Left lung (tissue), 10 donors: ENCODE measurements around the gene CCL2. TPM values are rescaled to one million over a fixed set of nuclear protein-coding genes. Genes with fewer than 3 reads are reported as not detected.

Experiments used
- ATAC-seq: fragments of 200-7000 bp; cut with Tn5 transposase; one replicate; pipeline ENCODE4 v1.9.1; 2020; ENCODE audit warnings: moderate library complexity
- DNase-seq, 4 donors: peaks; one replicate each; pipeline ENCODE4 v3.0.0-alpha.2; 2013 to 2020
- H3K27ac ChIP-seq, 2 donors: fragments of 200-600 bp; sonication (generic) in 1 of 2; one replicate each; pipeline versions ENCODE4 v1.5.0 to v1.8.0; 2020 to 2021
- H3K27me3 ChIP-seq, 2 donors: fragments of 200-600 bp; sonication (generic) in 1 of 2; one replicate each; pipeline versions ENCODE4 v1.5.0 to v1.8.0; 2020 to 2021
- H3K36me3 ChIP-seq, 2 donors: fragments of 200-600 bp; sonication (generic) in 1 of 2; one replicate each; pipeline versions ENCODE4 v1.5.0 to v1.8.0; 2020 to 2021
- H3K4me1 ChIP-seq, 2 donors: fragments of 200-600 bp; one replicate each; pipeline ENCODE4 v1.8.0; 2021
- H3K4me3 ChIP-seq, 2 donors: fragments of 200-600 bp; sonication (generic) in 1 of 2; one replicate each; pipeline versions ENCODE4 v1.5.0 to v1.8.0; 2020 to 2021; ENCODE audit warnings: mild to moderate bottlenecking in 1 of 2
- H3K9me3 ChIP-seq, 2 donors: fragments of 200-600 bp; sonication (generic) in 1 of 2; one replicate each; pipeline versions ENCODE4 v1.5.0 to v1.8.0; 2020 to 2021
- CTCF ChIP-seq, 2 donors: fragments of 200-600 bp; sonication (generic) in 1 of 2; IDR thresholded peaks; one replicate each; pipeline versions ENCODE4 v1.5.0 to v1.8.0; 2021; ENCODE audit warnings: antibody characterized with exemption in 2 of 2
- intact Hi-C, 2 donors: fragments of 100-400 bp; cut with DNase I; formaldehyde crosslinking; loops; one replicate each; pipeline versions ENCODE4 v1.11.2 to v1.14.2; 2022
- polyA plus RNA-seq, 6 donors: library from polyadenylated mRNA; unstranded; fragments of 120-200 nt; gene quantifications; one replicate each; pipeline ENCODE4 v1.2.1, GENCODE V29; 2013; ENCODE audit not compliant: insufficient read length in 6 of 6
- total RNA-seq, 2 donors: library from RNA; stranded (reverse); fragmentation: NEBNext Ultra II Directional; extraction: Animal tissue kit (Norgen Biotek cat#: 25700); gene quantifications; one replicate each; pipeline ENCODE4 v1.2.1, GENCODE V29; 2021
- donor health status: DM: no; HTN: yes; CAD: no.
- donor health status: DM: no; HTN: no; CAD: no.

Gene CCL2
- total and polyA plus RNA-seq, 8 donors = 47.4 to 444 (median 56.7) TPM

GRCh38 chr17:34305606-34306005 lies 50.5 kb downstream of the CCL2 start:
- Histone ChIP-seq H3K27ac (no peak overlapping the region), H3K36me3 (no peaks in the 10 kb centered on the region), H3K9me3 (no peaks in the 10 kb centered on the region), H3K4me3 (no peak overlapping the region), H3K27me3 (no peaks in the 10 kb centered on the region), H3K4me1 (peaks cover 3 to 29% of the 10 kb centered on the region in 2 donors)
- no peak for TF ChIP-seq CTCF (IDR thresholded peaks at IDR 0.05)
- DNase-seq (no peak), ATAC-seq (no peak)
- intact Hi-C loops = loop anchor here in 1 of 2 donors (5.0 kb wide), 1 partner anchor 103 kb away; no protein-coding TSS in a partner anchor

GRCh38 chr17:34306466-34306865 lies 51.4 kb downstream of the CCL2 start:
- peak; percentile 88 for ATAC-seq
- intact Hi-C loops = loop anchor here in 1 of 2 donors (5.0 kb wide), 1 partner anchor 104 kb away; no protein-coding TSS in a partner anchor
- TF ChIP-seq CTCF (IDR thresholded peaks at IDR 0.05) = peak in 1 of 2 donors; percentile 42
- Histone ChIP-seq H3K4me1 (peaks cover 0 to 29% of the 10 kb centered on the region in 2 donors), H3K36me3 (no peaks in the 10 kb centered on the region), H3K4me3 (no peak overlapping the region), H3K27me3 (no peaks in the 10 kb centered on the region), H3K9me3 (no peaks in the 10 kb centered on the region), H3K27ac (peak overlapping the region in 1 of 2 donors; percentile 42)
- DNase-seq = no peak

Other genes with a start within 250 kb of the CCL2 start
- 1 to 10 TPM in 1 of 2 donors, under 1 TPM in 1; 0.96 to 3.7 TPM for gene CCL7, start 14.9 kb downstream of the CCL2 start, total RNA-seq
- gene CCL7, start 14.9 kb downstream of the CCL2 start, polyA plus RNA-seq = not detected
- under 1 TPM; 0.32 to 0.42 TPM for gene CCL11, start 30.5 kb downstream of the CCL2 start, total RNA-seq
- under 1 TPM; 0.20 to 0.99 (median 0.52) TPM for gene CCL11, start 30.5 kb downstream of the CCL2 start, polyA plus RNA-seq
- 1 to 10 TPM in 1 of 2 donors, under 1 TPM in 1; 0.96 to 7.3 TPM for gene CCL8, start 64.2 kb downstream of the CCL2 start, total RNA-seq
- gene CCL8, start 64.2 kb downstream of the CCL2 start, polyA plus RNA-seq = under 1 TPM; 0.31 to 0.92 (median 0.50) TPM
- gene CCL13, start 101.2 kb downstream of the CCL2 start, total RNA-seq = 10 to 100 TPM; 29.0 to 29.3 TPM
- gene CCL13, start 101.2 kb downstream of the CCL2 start, polyA plus RNA-seq = 1 to 10 TPM in 3 of 6 donors, under 1 TPM in 2, not detected in 1; 0.74 to 1.9 (median 1.0) TPM
- gene CCL1, start 107.9 kb downstream of the CCL2 start, total RNA-seq = not detected
- not detected for gene CCL1, start 107.9 kb downstream of the CCL2 start, polyA plus RNA-seq